Psoas muscle (tissue), 8 donors: ENCODE measurements around the gene KXD1. TPM values are rescaled to one million over a fixed set of nuclear protein-coding genes. Genes with fewer than 3 reads are reported as not detected.
A peak's percentile ranks its signal among the peaks of the same experiment; 100 is the strongest.

ENCODE experiments used
- ATAC-seq, 4 donors: fragments of 200-7000 bp; cut with Tn5 transposase; one replicate each; pipeline ENCODE4 v1.9.1; 2020; ENCODE audit warnings: moderate library complexity in 3 of 4, mild to moderate bottlenecking in 2 of 4
- DNase-seq, 2 donors: peaks; one replicate each; pipeline ENCODE4 v3.0.0-alpha.2; 2020
- H3K27ac ChIP-seq: fragments of 200-600 bp; one replicate; pipeline ENCODE4 v1.8.0; 2022
- H3K27me3 ChIP-seq, 3 donors: fragments of 200-600 bp in 1 of 3; one replicate each; pipeline versions ENCODE4 v1.6.1 to v1.8.0; 2013 to 2022; ENCODE audit warnings: low read length in 2 of 3, mild to moderate bottlenecking in 2 of 3, moderate library complexity in 1 of 3; ENCODE audit not compliant: insufficient read depth in 3 of 3
- H3K36me3 ChIP-seq, 2 donors: fragments of 200-600 bp in 1 of 2; one replicate each; pipeline versions ENCODE4 v1.6.1 to v1.8.0; 2013 to 2022; ENCODE audit warnings: low read depth in 1 of 2, mild to moderate bottlenecking in 1 of 2, moderate library complexity in 1 of 2; ENCODE audit not compliant: insufficient read depth in 1 of 2
- H3K4me1 ChIP-seq: fragments of 200-600 bp; one replicate; pipeline ENCODE4 v1.8.0; 2022
- H3K4me3 ChIP-seq: fragments of 200-600 bp; one replicate; pipeline ENCODE4 v1.8.0; 2022; ENCODE audit warnings: mild to moderate bottlenecking
- H3K9me3 ChIP-seq: fragments of 200-600 bp; one replicate; pipeline ENCODE4 v1.8.0; 2022
- CTCF ChIP-seq: fragments of 200-600 bp; IDR thresholded peaks from one replicate; pipeline ENCODE4 v1.8.0; 2022; ENCODE audit warnings: antibody characterized with exemption
- WGBS, 3 donors: extraction: QIAGEN DNeasy Blood & Tissue Kit; methylation state at CpG; one replicate each; pipeline versions ENCODE4 v1.1.6 to v1.1.7; 2013; 5-methylcytosine and 5-hydroxymethylcytosine counted together
- intact Hi-C, 2 donors: fragments of 100-400 bp; cut with DNase I; formaldehyde crosslinking; loops; one replicate each; pipeline versions ENCODE4 v1.11.0 to v1.14.2; 2022
- polyA plus RNA-seq, 3 donors: library from polyadenylated mRNA; stranded (reverse); fragments of 200-250 nt; gene quantifications; one replicate each; pipeline ENCODE4 v1.2.3, GENCODE V29; 2013
- total RNA-seq, 4 donors: library from RNA; stranded (reverse); fragmentation: NEBNext Ultra II Directional in 2 of 4; extraction: Animal tissue kit (Norgen Biotek cat#: 25700) in 2 of 4; gene quantifications; one replicate each; pipeline versions ENCODE4 v1.2.1 to v1.2.4, GENCODE V29; 2021 to 2023
- donor health status: healthy with polysubstance abuse.
- donor health status: DM: no; HTN: no; CAD: no; lungs with moderate emphysema.
- donor health status: Bipolar disorder and iron deficiency.
- donor health status: healthy.
- donor health status: DM: yes; HTN: yes; CAD: no.
- donor health status: DM: no; HTN: no; CAD: no.
- donor health status: DM: no; HTN: no; CAD: no.
- donor health status: DM: yes; HTN: yes; CAD: no.

The KXD1 gene
- total and polyA plus RNA-seq, 7 donors: 38.9 to 144 (median 76.5) TPM

GRCh38 chr19:18594824-18595373 lies 37.2 kb downstream of the KXD1 start:
- intact Hi-C loops: loop anchor here (2.0 to 5.0 kb wide), 3 partner anchors 78 to 252 kb away; no protein-coding TSS in a partner anchor
- TF ChIP-seq CTCF: no peak
- Histone ChIP-seq H3K4me1 (peaks cover 13% of the 10 kb centered on the region), H3K4me3 (peak overlapping the region; percentile 55), H3K27ac (no peak overlapping the region), H3K9me3 (no peaks in the 10 kb centered on the region), H3K27me3 (peaks cover 0 to 8% (median 4%) of the 10 kb centered on the region in 3 donors), H3K36me3 (peaks cover 4 to 16% of the 10 kb centered on the region in 2 donors)
- 8 to 11% (median 9%) methylated on average over 21 to 26 of the region's 26 CpGs for WGBS, 3 donors
- ATAC-seq: peak in 1 of 4 donors; percentile 14
- peak in 1 of 2 donors; percentile 73 for DNase-seq

- intact Hi-C loops: loop anchor here (2.0 kb wide), 2 partner anchors 77 to 251 kb away; no protein-coding TSS in a partner anchor
- ATAC-seq: no peak
- peaks cover 13% of the 10 kb centered on the region for H3K4me1 ChIP-seq
- H3K27ac ChIP-seq: no peak overlapping the region
- WGBS, 3 donors: 66 to 76% (median 73%) methylated on average over 6 of the region's 6 CpGs
- peaks cover 0 to 12% (median 4%) of the 10 kb centered on the region in 3 donors for H3K27me3 ChIP-seq
- no peak overlapping the region for H3K4me3 ChIP-seq
- no peak for TF ChIP-seq CTCF
- H3K36me3 ChIP-seq: peaks cover 4 to 16% of the 10 kb centered on the region in 2 donors
- DNase-seq: no peak
- no peaks in the 10 kb centered on the region for H3K9me3 ChIP-seq
Measured at GRCh38 chr19:18595475-18595874, 37.8 kb downstream of the KXD1 start.

GRCh38 chr19:18596752-18597157 lies 39.1 kb downstream of the KXD1 start:
- intact Hi-C loops: no loop called here
- no peak for TF ChIP-seq CTCF
- H3K9me3 ChIP-seq: no peaks in the 10 kb centered on the region
- no peak overlapping the region for H3K27ac ChIP-seq
- peak in 1 of 2 donors; percentile 75 for DNase-seq
- H3K36me3 ChIP-seq: peaks cover 0 to 5% of the 10 kb centered on the region in 2 donors
- H3K4me3 ChIP-seq: no peak overlapping the region
- 18 to 33% (median 30%) methylated on average over 20 to 21 of the region's 21 CpGs for WGBS, 3 donors
- ATAC-seq: peak in 3 of 4 donors; percentile 29 to 42 (median 31)
- H3K27me3 ChIP-seq: peaks cover 0 to 12% (median 4%) of the 10 kb centered on the region in 3 donors
- H3K4me1 ChIP-seq: peaks cover 13% of the 10 kb centered on the region

GRCh38 chr19:18597809-18598660 lies 40.4 kb downstream of the KXD1 start:
- intact Hi-C loops: no loop called here

More at GRCh38 chr19:18597809-18598660, 40.4 kb downstream of the KXD1 start:
- no peak overlapping the region for H3K27ac ChIP-seq
- no peaks in the 10 kb centered on the region for H3K36me3 ChIP-seq
- H3K4me3 ChIP-seq: no peak overlapping the region
- H3K9me3 ChIP-seq: no peaks in the 10 kb centered on the region
- H3K4me1 ChIP-seq: peaks cover 13% of the 10 kb centered on the region
- H3K27me3 ChIP-seq: peaks cover 0 to 14% (median 4%) of the 10 kb centered on the region in 3 donors
- 52 to 53% (median 53%) methylated on average over 21 to 25 of the region's 25 CpGs for WGBS, 3 donors
- no peak for DNase-seq
- no peak for TF ChIP-seq CTCF
- ATAC-seq: no peak
